ENCODE data around the gene TLR10.

DNA sequence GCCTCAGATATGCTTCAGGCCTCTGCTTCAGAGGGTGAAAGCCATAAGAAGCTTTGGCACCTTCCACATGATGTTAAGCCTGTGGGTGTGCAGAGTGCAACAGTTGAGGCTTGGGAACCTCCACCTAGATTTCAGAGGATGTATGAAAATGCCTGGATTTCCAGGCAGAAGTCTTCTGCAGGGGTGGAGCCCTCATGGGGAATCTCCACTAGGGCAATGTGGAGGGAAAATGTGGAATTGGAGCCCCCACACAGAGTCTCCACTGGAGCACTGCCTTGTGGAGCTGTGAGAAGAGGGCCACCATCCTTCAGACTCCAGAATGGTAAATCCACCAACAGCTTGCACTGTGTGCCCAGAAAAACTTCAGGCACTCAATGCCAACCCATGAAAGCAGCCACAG is 35.2 kb downstream of the TLR10 start:
- TF ChIP-seq, protein P1, sequence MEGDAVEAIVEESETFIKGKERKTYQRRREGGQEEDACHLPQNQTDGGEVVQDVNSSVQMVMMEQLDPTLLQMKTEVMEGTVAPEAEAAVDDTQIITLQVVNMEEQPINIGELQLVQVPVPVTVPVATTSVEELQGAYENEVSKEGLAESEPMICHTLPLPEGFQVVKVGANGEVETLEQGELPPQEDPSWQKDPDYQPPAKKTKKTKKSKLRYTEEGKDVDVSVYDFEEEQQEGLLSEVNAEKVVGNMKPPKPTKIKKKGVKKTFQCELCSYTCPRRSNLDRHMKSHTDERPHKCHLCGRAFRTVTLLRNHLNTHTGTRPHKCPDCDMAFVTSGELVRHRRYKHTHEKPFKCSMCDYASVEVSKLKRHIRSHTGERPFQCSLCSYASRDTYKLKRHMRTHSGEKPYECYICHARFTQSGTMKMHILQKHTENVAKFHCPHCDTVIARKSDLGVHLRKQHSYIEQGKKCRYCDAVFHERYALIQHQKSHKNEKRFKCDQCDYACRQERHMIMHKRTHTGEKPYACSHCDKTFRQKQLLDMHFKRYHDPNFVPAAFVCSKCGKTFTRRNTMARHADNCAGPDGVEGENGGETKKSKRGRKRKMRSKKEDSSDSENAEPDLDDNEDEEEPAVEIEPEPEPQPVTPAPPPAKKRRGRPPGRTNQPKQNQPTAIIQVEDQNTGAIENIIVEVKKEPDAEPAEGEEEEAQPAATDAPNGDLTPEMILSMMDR (conservative IDR thresholded peaks at IDR 0.05; ENCODE audit: low read depth, low read length) = no peak
- no peak for TF ChIP-seq EZH2 (IDR thresholded peaks at IDR 0.05; ENCODE audit: low read length, unreplicated experiment)

Measured in PC-3 (cell line).